HCT116 (cell line): ENCODE measurements around the gene DNAJC3. TPM values are rescaled to one million over a fixed set of nuclear protein-coding genes. Genes with fewer than 3 reads are reported as not detected.

Experiments
- ATAC-seq: fragments of 200-7000 bp; cut with Tn5 transposase; 2 replicates; pipeline ENCODE4 v1.9.1; 2020; ENCODE audit warnings: mild to moderate bottlenecking, moderate library complexity
- BruUV-seq: library from RNA; stranded (reverse); fragments of 400-500 nt; replicated peaks from 2 replicates; lab custom pipeline; 2021; lab: Mats Ljungman, UMichigan
- CTCF ChIA-PET: fragments of 300-600 bp; sonication (Branson Sonifier 250); formaldehyde crosslinking; loops from one replicate; lab custom pipeline; 2021; ENCODE audit warnings: antibody characterized with exemption; lab: Charles Lee
- POLR2A ChIA-PET: fragments of 300-600, 350-600 bp; sonication (Branson Sonifier 250); formaldehyde crosslinking; loops from one replicate; lab custom pipeline; 2021; ENCODE audit warnings: antibody characterized with exemption; lab: Charles Lee
- RAD21 ChIA-PET, 2 experiments: fragments of 300-600 bp; sonication (Branson Sonifier 250); formaldehyde crosslinking; loops; one replicate each; lab custom pipeline; 2023; ENCODE audit warnings: low total read pairs in 2 of 2; ENCODE audit not compliant: uncharacterized antibody in 2 of 2, unreplicated experiment in 2 of 2, low non-redundant PET in 1 of 2; lab: Charles Lee
- DNase-seq: peaks from one replicate; pipeline ENCODE4 v3.0.0-alpha.2; 2010; ENCODE audit warnings: low read depth, low spot score
- H2AFZ ChIP-seq: fragments of 200-600 bp; shearing (Covaris generic), sonication (generic); 2 replicates; pipeline ENCODE4 v1.6.1; 2017; ENCODE audit warnings: low read depth, mixed run types, mixed read lengths, antibody characterized with exemption, low read length; ENCODE audit not compliant: poor library complexity, severe bottlenecking
- H3K27ac ChIP-seq: 2 replicates; pipeline ENCODE4 v1.5.1; 2012; ENCODE audit warnings: low read depth, low read length
- H3K27me3 ChIP-seq: fragments of 200-600 bp; sonication (generic); 2 replicates; pipeline ENCODE4 v1.6.1; 2016; ENCODE audit warnings: mixed run types, low read length, mixed read lengths; ENCODE audit not compliant: insufficient read depth
- H3K36me3 ChIP-seq, 2 experiments: fragments of 200-500 bp in 1 of 2; fragments of 200-600 bp in 1 of 2; sonication (Bioruptor generic) in 1 of 2; sonication (generic) in 1 of 2; 2 replicates each; pipeline versions ENCODE4 v1.5.1 to v1.6.1; 2014 to 2016; ENCODE audit warnings: low read length in 2 of 2, inconsistent platforms in 1 of 2, mixed read lengths in 1 of 2, mixed run types in 1 of 2; ENCODE audit not compliant: insufficient read depth in 2 of 2, control insufficient read depth in 1 of 2
- H3K4me1 ChIP-seq, 2 experiments: fragments of 200-600 bp in 1 of 2; sonication (generic) in 1 of 2; 2 replicates each; pipeline versions ENCODE4 v1.5.1 to v1.6.1; 2012 to 2017; ENCODE audit warnings: low read length in 2 of 2, inconsistent platforms in 1 of 2, mild to moderate bottlenecking in 1 of 2, mixed read lengths in 1 of 2, mixed run types in 1 of 2, moderate library complexity in 1 of 2; ENCODE audit not compliant: insufficient read depth in 2 of 2, control insufficient read depth in 1 of 2
- H3K4me2 ChIP-seq: fragments of 200-600 bp; sonication (generic); 2 replicates; pipeline ENCODE4 v1.6.1; 2017; ENCODE audit warnings: mixed run types, low read length, mixed read lengths
- H3K4me3 ChIP-seq, 2 experiments: fragments of 200-600 bp in 1 of 2; sonication (generic) in 1 of 2; replicated peaks in 1 of 2; 2 replicates each; pipeline ENCODE4 v1.5.1; 2011 to 2016; ENCODE audit warnings: low read length in 2 of 2, control low read depth in 1 of 2, low read depth in 1 of 2, mild to moderate bottlenecking in 1 of 2, mixed read lengths in 1 of 2, mixed run types in 1 of 2
- H3K79me2 ChIP-seq: fragments of 200-600 bp; sonication (generic); 2 replicates; pipeline ENCODE4 v1.6.1; 2017; ENCODE audit warnings: mild to moderate bottlenecking, mixed run types, low read length, moderate library complexity, mixed read lengths; ENCODE audit not compliant: insufficient read depth
- H3K9ac ChIP-seq: fragments of 200-600 bp; sonication (generic); 2 replicates; pipeline ENCODE4 v1.6.1; 2016; ENCODE audit warnings: low read length, mixed read lengths
- H3K9me2 ChIP-seq: fragments of 200-600 bp; sonication (generic), shearing (Covaris generic); 2 replicates; pipeline ENCODE4 v1.6.1; 2017; ENCODE audit warnings: mixed run types, mild to moderate bottlenecking, moderate library complexity; ENCODE audit not compliant: insufficient read depth
- H3K9me3 ChIP-seq, 2 experiments: fragments of 200-500 bp in 1 of 2; fragments of 200-600 bp in 1 of 2; sonication (Bioruptor generic) in 1 of 2; sonication (generic) in 1 of 2; 2 replicates each; pipeline ENCODE4 v1.6.1; 2014 to 2017; ENCODE audit warnings: low read length in 2 of 2, mixed read lengths in 2 of 2, inconsistent platforms in 1 of 2, low read depth in 1 of 2, mild to moderate bottlenecking in 1 of 2, mixed run types in 1 of 2, moderate library complexity in 1 of 2; ENCODE audit not compliant: control insufficient read depth in 1 of 2, insufficient read depth in 1 of 2
- H4K20me1 ChIP-seq: fragments of 200-600 bp; sonication (generic), shearing (Covaris generic); 2 replicates; pipeline ENCODE4 v1.6.1; 2017; ENCODE audit warnings: mixed run types, mild to moderate bottlenecking, moderate library complexity; ENCODE audit not compliant: insufficient read depth
- JUND ChIP-seq: IDR thresholded peaks from 2 replicates; pipeline ENCODE4 v1.6.1; 2012
- RAD21 ChIP-seq: IDR thresholded peaks from 2 replicates; pipeline ENCODE4 v1.6.1; 2012; ENCODE audit warnings: low read depth, mild to moderate bottlenecking
- SIN3A ChIP-seq: IDR thresholded peaks from 2 replicates; pipeline ENCODE4 v1.6.1; 2012; ENCODE audit warnings: low read depth
- SP1 ChIP-seq: IDR thresholded peaks from 2 replicates; pipeline ENCODE4 v1.6.1; 2012; ENCODE audit warnings: low read depth
- TCF7L2 ChIP-seq: IDR thresholded peaks from 2 replicates; pipeline ENCODE4 v1.7.0; 2011; ENCODE audit warnings: borderline replicate concordance, inconsistent platforms; ENCODE audit not compliant: insufficient read depth, insufficient read length; ENCODE audit errors: extremely low read depth
- intact Hi-C: fragments of 100-400 bp; cut with micrococcal nuclease; formaldehyde crosslinking; loops from 2 replicates; pipeline ENCODE4 v1.10.0; 2022
- total RNA-seq: library from RNA; stranded (reverse); gene quantifications from one replicate; pipeline ENCODE4 v1.2.1, GENCODE V29; 2021; ENCODE audit not compliant: unreplicated experiment

DNAJC3 gene
- total RNA-seq, 1 experiment from 2014 or later: 28.5 TPM

- H3K79me2 ChIP-seq: peaks cover 2% of the 10 kb centered on the region; the same call in 1 of the 2 replicates
- no peak for ATAC-seq
- H3K9me3 ChIP-seq: no peaks in the 10 kb centered on the region
- no peaks in the 10 kb centered on the region for H3K9me2 ChIP-seq
- H3K4me3 ChIP-seq: no peak overlapping the region
- no peaks in the 10 kb centered on the region for H4K20me1 ChIP-seq
- intact Hi-C loops: no loop called here
- no peak overlapping the region for H3K27ac ChIP-seq
- POLR2A ChIA-PET: no interaction called here
- no TSS peak for BruUV-seq
- no peaks in the 10 kb centered on the region for H3K27me3 ChIP-seq
- TF ChIP-seq RAD21: no peak
- no peak for TF ChIP-seq SP1
- no peak for TF ChIP-seq TCF7L2
- TF ChIP-seq JUND: no peak
- no peak overlapping the region for H3K9ac ChIP-seq
- DNase-seq: no peak
- RAD21 ChIA-PET: no interaction called here
- no peak overlapping the region for H3K4me2 ChIP-seq
- H3K36me3 ChIP-seq: no peaks in the 10 kb centered on the region
- no peak overlapping the region for H2AFZ ChIP-seq
- H3K4me1 ChIP-seq: no peaks in the 10 kb centered on the region
- CTCF ChIA-PET: no interaction called here
Measured at GRCh38 chr13:95726876-95727275, 49.9 kb downstream of the DNAJC3 start.

- ChIA-PET RAD21 (no interaction called here), POLR2A (no interaction called here), CTCF (no interaction called here)
- no peak overlapping the region for H3K4me2 ChIP-seq
- no peaks in the 10 kb centered on the region for H3K27me3 ChIP-seq
- BruUV-seq: no TSS peak
- H3K79me2 ChIP-seq: peaks cover 9% of the 10 kb centered on the region; the same call in 1 of the 2 replicates
- intact Hi-C loops: no loop called here
- H3K9ac ChIP-seq: no peak overlapping the region
- H4K20me1 ChIP-seq: no peaks in the 10 kb centered on the region
- DNase-seq: no peak
- H3K4me1 ChIP-seq: no peaks in the 10 kb centered on the region
- H3K36me3 ChIP-seq: no peaks in the 10 kb centered on the region
- H3K4me3 ChIP-seq: no peak overlapping the region
- no peak overlapping the region for H3K27ac ChIP-seq
- TF ChIP-seq SIN3A: no peak
- no peaks in the 10 kb centered on the region for H3K9me3 ChIP-seq
- no peak for ATAC-seq
- H3K9me2 ChIP-seq: no peaks in the 10 kb centered on the region
- H2AFZ ChIP-seq: no peak overlapping the region
Measured at GRCh38 chr13:95728957-95729356, 52.0 kb downstream of the DNAJC3 start.
